Measurements from ENCODE around the gene ESPL1. TPM values are rescaled to one million over a fixed set of nuclear protein-coding genes. Genes with fewer than 3 reads are reported as not detected.

The ESPL1 gene
- total and polyA plus RNA-seq, 2 donors (not counting 3 experiments of a cell fraction or from before 2014, with no cell fraction given) = 16.2 to 42.7 TPM

DNA sequence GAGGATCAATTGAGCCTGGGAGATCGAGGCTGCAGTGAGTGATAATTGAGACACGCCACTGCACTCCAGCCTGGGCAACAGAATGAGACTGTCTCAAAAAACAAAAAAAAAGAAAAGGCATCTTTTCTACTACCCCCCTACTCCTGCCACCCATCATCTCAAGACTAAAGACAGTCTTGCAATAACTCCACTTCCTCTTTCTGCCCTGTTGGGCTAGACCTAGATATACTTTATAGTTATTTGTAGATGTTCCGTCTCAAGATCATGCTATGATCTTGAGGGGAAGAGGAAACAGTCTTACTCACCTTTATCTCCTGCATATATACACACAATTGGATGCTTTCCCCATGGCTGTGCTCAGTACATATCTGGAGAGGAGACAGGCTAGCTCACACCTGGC is 12.1 kb upstream of the ESPL1 start:
- H3K79me2 ChIP-seq (ENCODE audit: control insufficient read depth, insufficient read depth, low read length) = peaks cover 16% of the 10 kb centered on the region
- no peaks in the 10 kb centered on the region for H3K27me3 ChIP-seq (ENCODE audit: control insufficient read depth in 2 of 2, insufficient read depth in 2 of 2, low read length in 2 of 2)
- no peak overlapping the region for H2AFZ ChIP-seq (ENCODE audit: low read depth, low read length)
- dilution Hi-C loops (cut with MboI; ENCODE audit: extremely low pct_ligation_motif_present, low sequenced_read_pairs) = no loop called here
- intact Hi-C loops (cut with micrococcal nuclease) = no loop called here
- no peak overlapping the region for H3K27ac ChIP-seq (ENCODE audit: insufficient read depth, low read depth, low read length)
- no peak overlapping the region for H3K4me2 ChIP-seq (ENCODE audit: insufficient read depth, low read length)
- DNase-seq (ENCODE audit: low read depth, low spot score) = no peak
- peaks cover 2 to 6% of the 10 kb centered on the region in 2 experiments for H3K36me3 ChIP-seq (ENCODE audit: control insufficient read depth in 2 of 2, extremely low read depth in 1 of 2, insufficient read depth in 2 of 2, low read length in 2 of 2)
- H3K4me1 ChIP-seq (ENCODE audit: control insufficient read depth, extremely low read depth, insufficient read depth, low read length) = peaks cover 22% of the 10 kb centered on the region
- H3K4me3 ChIP-seq (replicated peaks in 1 of 3; ENCODE audit: insufficient read depth in 1 of 3, low read depth in 1 of 3, low read length in 3 of 3) = no peak overlapping the region
- H3K9me3 ChIP-seq (replicated peaks; ENCODE audit: control insufficient read depth, insufficient read depth, low read length) = no peaks in the 10 kb centered on the region
- no peaks in the 10 kb centered on the region for H3K9me1 ChIP-seq (replicated peaks; ENCODE audit: control insufficient read depth, extremely low read depth, insufficient read depth, low read length)
- ChIA-PET POLR2A (no interaction called here), CTCF (interaction anchor here (1.0 kb wide), 2 partner anchors 32 to 43 kb away, joined by 5 read pairs; no protein-coding TSS in a partner anchor)
- no peak for FAIRE-seq
- H3K9ac ChIP-seq (replicated peaks; ENCODE audit: extremely low read depth, insufficient read depth, low read length) = no peak overlapping the region
- no peak for TF ChIP-seq JUN (IDR thresholded peaks at IDR 0.05; ENCODE audit: borderline replicate concordance, insufficient read depth, insufficient read length, low read depth)
- TF ChIP-seq FOS (IDR thresholded peaks at IDR 0.05; ENCODE audit: borderline replicate concordance, insufficient read depth, low read length) = no peak
- no peak for TF ChIP-seq POLR2AphosphoS5 (IDR thresholded peaks at IDR 0.05; ENCODE audit: insufficient read depth, low read depth, low read length)
- TF ChIP-seq, protein P1, sequence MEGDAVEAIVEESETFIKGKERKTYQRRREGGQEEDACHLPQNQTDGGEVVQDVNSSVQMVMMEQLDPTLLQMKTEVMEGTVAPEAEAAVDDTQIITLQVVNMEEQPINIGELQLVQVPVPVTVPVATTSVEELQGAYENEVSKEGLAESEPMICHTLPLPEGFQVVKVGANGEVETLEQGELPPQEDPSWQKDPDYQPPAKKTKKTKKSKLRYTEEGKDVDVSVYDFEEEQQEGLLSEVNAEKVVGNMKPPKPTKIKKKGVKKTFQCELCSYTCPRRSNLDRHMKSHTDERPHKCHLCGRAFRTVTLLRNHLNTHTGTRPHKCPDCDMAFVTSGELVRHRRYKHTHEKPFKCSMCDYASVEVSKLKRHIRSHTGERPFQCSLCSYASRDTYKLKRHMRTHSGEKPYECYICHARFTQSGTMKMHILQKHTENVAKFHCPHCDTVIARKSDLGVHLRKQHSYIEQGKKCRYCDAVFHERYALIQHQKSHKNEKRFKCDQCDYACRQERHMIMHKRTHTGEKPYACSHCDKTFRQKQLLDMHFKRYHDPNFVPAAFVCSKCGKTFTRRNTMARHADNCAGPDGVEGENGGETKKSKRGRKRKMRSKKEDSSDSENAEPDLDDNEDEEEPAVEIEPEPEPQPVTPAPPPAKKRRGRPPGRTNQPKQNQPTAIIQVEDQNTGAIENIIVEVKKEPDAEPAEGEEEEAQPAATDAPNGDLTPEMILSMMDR (IDR thresholded peaks at IDR 0.05; ENCODE audit: extremely low read depth in 1 of 2, insufficient read depth in 1 of 2, low read depth in 1 of 2, low read length in 2 of 2) = no peak
- TF ChIP-seq, protein P2, sequence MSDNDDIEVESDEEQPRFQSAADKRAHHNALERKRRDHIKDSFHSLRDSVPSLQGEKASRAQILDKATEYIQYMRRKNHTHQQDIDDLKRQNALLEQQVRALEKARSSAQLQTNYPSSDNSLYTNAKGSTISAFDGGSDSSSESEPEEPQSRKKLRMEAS (IDR thresholded peaks at IDR 0.05; ENCODE audit: insufficient read depth, insufficient read length) = no peak
- TF ChIP-seq MYC (IDR thresholded peaks at IDR 0.05; ENCODE audit: low read depth, low read length) = no peak
- no peak for TF ChIP-seq GATA2 (IDR thresholded peaks at IDR 0.05; ENCODE audit: insufficient read depth, insufficient read length, low read depth, low read length)
- no peak for TF ChIP-seq EZH2 (IDR thresholded peaks at IDR 0.05; ENCODE audit: borderline replicate concordance, low read depth, low read length, severe bottlenecking)
- no peak for TF ChIP-seq POLR2A (IDR thresholded peaks at IDR 0.05; ENCODE audit: low read depth, low read length)
- H4K20me1 ChIP-seq (replicated peaks; ENCODE audit: control insufficient read depth, extremely low read depth, insufficient read depth, low read length) = no peaks in the 10 kb centered on the region
- BruUV-seq (replicated peaks) = no TSS peak
